NOMO-1 treated with dmso at 0.1 percent for 144 hours (cell line): Measurements from ENCODE around the gene CATSPER1.
A peak's percentile ranks its signal among the peaks of the same experiment; 100 is the strongest.
"Not testable (repeated sequence)": the region's sequence is repeated elsewhere in the genome, so short reads cannot be mapped to it uniquely, and the experiment has no call there.

Experiments used
- DNase-seq: peaks from one replicate; lab custom pipeline; 2025; ENCODE audit not compliant: unreplicated experiment; lab: John Stamatoyannopoulos, UW

Gene CATSPER1

GRCh38 chr11:66020618-66021357 is 5.5 kb downstream of the CATSPER1 start:
- DNase-seq, result peak; percentile 68

GRCh38 chr11:66020212-66020611 is 6.1 kb downstream of the CATSPER1 start:
- DNase-seq, result no peak

GRCh38 chr11:66017321-66017720 is 9.0 kb downstream of the CATSPER1 start:
- no peak for DNase-seq

GRCh38 chr11:66016793-66017177 is 9.5 kb downstream of the CATSPER1 start:
- DNase-seq, result no peak

- DNase-seq, result no peak
Observed at GRCh38 chr11:66015936-66016792, 10.1 kb downstream of the CATSPER1 start.

GRCh38 chr11:66015454-66015881 is 10.8 kb downstream of the CATSPER1 start:
- no peak for DNase-seq

GRCh38 chr11:66014804-66015453 is 11.3 kb downstream of the CATSPER1 start:
- DNase-seq, result no peak

GRCh38 chr11:66013762-66014100 is 12.5 kb downstream of the CATSPER1 start:
- no peak for DNase-seq

- DNase-seq, result no peak
Observed at GRCh38 chr11:66012946-66013761, 13.1 kb downstream of the CATSPER1 start.

GRCh38 chr11:66012371-66012945 is 13.8 kb downstream of the CATSPER1 start:
- no peak for DNase-seq

- no peak for DNase-seq
Observed at GRCh38 chr11:66011785-66012303, 14.4 kb downstream of the CATSPER1 start, which contains the start of gene CST6. Gene CST6, plus strand, starts transcription at chr11:66012008. Its CDS starts 37 bp downstream, at chr11:66012045.

GRCh38 chr11:66011239-66011784 is 15.0 kb downstream of the CATSPER1 start:
- DNase-seq, result no peak

- not testable (repeated sequence) for DNase-seq
Observed at GRCh38 chr11:66010036-66010435, 16.2 kb downstream of the CATSPER1 start.

GRCh38 chr11:66008468-66009101 is 17.7 kb downstream of the CATSPER1 start:
- no peak for DNase-seq

- no peak for DNase-seq
Observed at GRCh38 chr11:66008095-66008467, 18.2 kb downstream of the CATSPER1 start.

GRCh38 chr11:66007201-66007634 is 19.1 kb downstream of the CATSPER1 start:
- no peak for DNase-seq

GRCh38 chr11:66006891-66007176 is 19.4 kb downstream of the CATSPER1 start:
- DNase-seq, result no peak

- DNase-seq, result no peak
Observed at GRCh38 chr11:66006134-66006890, 20.0 kb downstream of the CATSPER1 start.

- no peak for DNase-seq
Observed at GRCh38 chr11:66004186-66004585, 22.1 kb downstream of the CATSPER1 start.
